Fibroblast of lung (primary cell): ENCODE results near the gene ISG20.

ENCODE experiments used
- CTCF ChIP-seq, 2 donors: IDR thresholded peaks in 1 of 2; conservative IDR thresholded peaks in 1 of 2; 1 replicate in 1 of 2; 2 replicates in 1 of 2; pipeline ENCODE4 v1.5.1; 2011 to 2012; ENCODE audit warnings: low read length in 2 of 2, control low read depth in 1 of 2, inconsistent platforms in 1 of 2, low read depth in 1 of 2, mild to moderate bottlenecking in 1 of 2
- EZH2 ChIP-seq: IDR thresholded peaks from 2 replicates; pipeline ENCODE4 v1.5.1; 2012; ENCODE audit warnings: low read length, control low read depth, mild to moderate bottlenecking; ENCODE audit errors: missing control alignments

GRCh38 chr15:88699861-88700260, 61.0 kb downstream of the ISG20 start:
- TF ChIP-seq CTCF (conservative IDR thresholded peaks at IDR 0.05 in 1 of 2, IDR thresholded peaks at IDR 0.05 in 1 of 2; ENCODE audit: low read depth in 1 of 2, low read length in 2 of 2) = no peak
- TF ChIP-seq EZH2 = no peak
